Spleen (tissue), 11 donors: ENCODE results near the gene PDGFD. TPM values are rescaled to one million over a fixed set of nuclear protein-coding genes. Genes with fewer than 3 reads are reported as not detected.

Experiments used
- DNase-seq: peaks from one replicate; pipeline ENCODE4 v3.0.0-alpha.2; 2020
- H3K27ac ChIP-seq, 8 donors: fragments of 200-600 bp; sonication (generic) in 7 of 8; 1 replicate in 4 of 8; 2 replicates in 4 of 8; pipeline versions ENCODE4 v1.5.0 to v1.8.0; 2016 to 2021; ENCODE audit warnings: inconsistent platforms in 4 of 8, mild to moderate bottlenecking in 4 of 8, moderate library complexity in 1 of 8
- H3K27me3 ChIP-seq, 7 donors: fragments of 200-600 bp; sonication (generic) in 6 of 7; replicated peaks in 1 of 7; 1 replicate in 4 of 7; 2 replicates in 3 of 7; pipeline versions ENCODE4 v1.5.0 to v1.8.0; 2016 to 2021; ENCODE audit warnings: inconsistent platforms in 3 of 7, mild to moderate bottlenecking in 1 of 7
- H3K36me3 ChIP-seq, 6 donors: fragments of 200-600 bp; sonication (generic) in 5 of 6; 1 replicate in 4 of 6; 2 replicates in 2 of 6; pipeline versions ENCODE4 v1.5.0 to v1.8.0; 2016 to 2021; ENCODE audit warnings: inconsistent platforms in 2 of 6
- H3K4me1 ChIP-seq, 6 donors: fragments of 200-600 bp; sonication (generic) in 5 of 6; 1 replicate in 3 of 6; 2 replicates in 3 of 6; pipeline versions ENCODE4 v1.5.0 to v1.8.0; 2016 to 2021; ENCODE audit warnings: inconsistent platforms in 3 of 6
- H3K4me3 ChIP-seq, 8 donors: fragments of 200-600 bp; sonication (generic) in 7 of 8; 1 replicate in 4 of 8; 2 replicates in 4 of 8; pipeline versions ENCODE4 v1.5.0 to v1.8.0; 2016 to 2021; ENCODE audit warnings: inconsistent platforms in 4 of 8, mild to moderate bottlenecking in 4 of 8, moderate library complexity in 2 of 8
- H3K9me3 ChIP-seq, 8 donors: fragments of 200-600 bp; sonication (generic) in 7 of 8; 1 replicate in 4 of 8; 2 replicates in 4 of 8; pipeline versions ENCODE4 v1.5.0 to v1.8.0; 2016 to 2021; ENCODE audit warnings: inconsistent platforms in 4 of 8
- CTCF ChIP-seq, 11 experiments: fragments of 200-600 bp in 7 of 11; fragments of 450-650 bp in 4 of 11; sonication (generic) in 4 of 11; IDR thresholded peaks in 8 of 11; conservative IDR thresholded peaks in 3 of 11; 1 replicate in 7 of 11; 2 replicates in 4 of 11; pipeline versions ENCODE4 v1.4.0 to v1.8.0; 2016 to 2021; ENCODE audit warnings: antibody characterized with exemption in 11 of 11, inconsistent platforms in 4 of 11, mild to moderate bottlenecking in 1 of 11
- POLR2A ChIP-seq, 3 donors: fragments of 450-650 bp; IDR thresholded peaks; one replicate each; pipeline ENCODE4 v1.5.1; 2017; ENCODE audit warnings: antibody characterized with exemption in 3 of 3, mild to moderate bottlenecking in 1 of 3
- POLR2AphosphoS5 ChIP-seq, 3 donors: sonication (generic); formaldehyde crosslinking; IDR thresholded peaks; one replicate each; pipeline ENCODE4 v1.5.1; 2017; ENCODE audit warnings: antibody characterized with exemption in 3 of 3
- WGBS, 5 donors: extraction: QIAGEN DNeasy Blood & Tissue Kit in 3 of 5; methylation state at CpG; one replicate each; pipeline versions ENCODE4 v1.1.5 to v1.1.7; 2013 to 2018; 5-methylcytosine and 5-hydroxymethylcytosine counted together
- intact Hi-C: fragments of 100-400 bp; cut with DNase I; formaldehyde crosslinking; loops from one replicate; pipeline ENCODE4 v1.15.0; 2023; ENCODE audit warnings: low total_unique reads
- polyA plus RNA-seq, 3 donors: library from polyadenylated mRNA; stranded (reverse); fragments of 200-250 nt; gene quantifications; one replicate each; pipeline ENCODE4 v1.2.1, GENCODE V29; 2013
- total RNA-seq, 7 donors: library from RNA; depleted of rRNA in 3 of 7; stranded (reverse); fragments of >200 nt in 3 of 7; fragmentation: NEBNext Ultra II Directional in 4 of 7; extraction: Animal tissue kit (Norgen Biotek cat#: 25700) in 4 of 7; gene quantifications; one replicate each; pipeline versions ENCODE4 v1.1.0 to v1.2.1, GENCODE V29; 2016 to 2021
- donor health status: healthy with polysubstance abuse.
- donor health status: DM: no; HTN: no; CAD: no; lungs with moderate emphysema.
- donor health status: DM: no; HTN: no; CAD: no.
- donor health status: Bipolar disorder and iron deficiency.
- donor health status: healthy.
- donor health status: DM: no; HTN: no; CAD: no.
- donor health status: DM: yes; HTN: yes; CAD: no.

The PDGFD gene
- total and polyA plus RNA-seq, 10 donors: 0.43 to 7.1 (median 3.4) TPM

- H3K9me3 ChIP-seq: no peaks in the 10 kb centered on the region
- no peak for DNase-seq
- H3K36me3 ChIP-seq: no peaks in the 10 kb centered on the region
- 85 to 94% (median 91%) methylated on average over 1 of the region's 1 CpG for WGBS, 5 donors
- H3K4me3 ChIP-seq: no peak overlapping the region
- intact Hi-C loops: no loop called here
- H3K27me3 ChIP-seq: no peaks in the 10 kb centered on the region
- no peak overlapping the region for H3K27ac ChIP-seq
- TF ChIP-seq CTCF (IDR thresholded peaks at IDR 0.05 in 8 of 11, conservative IDR thresholded peaks at IDR 0.05 in 3 of 11) (no peak), POLR2A (IDR thresholded peaks at IDR 0.05) (no peak), POLR2AphosphoS5 (IDR thresholded peaks at IDR 0.05) (no peak)
- no peaks in the 10 kb centered on the region for H3K4me1 ChIP-seq
Observed at GRCh38 chr11:104055596-104055995, 108.4 kb downstream of the PDGFD start.

GRCh38 chr11:104054911-104055529, 108.9 kb downstream of the PDGFD start:
- 84 to 92% (median 89%) methylated on average over 4 of the region's 4 CpGs for WGBS, 5 donors
- H3K27me3 ChIP-seq: no peaks in the 10 kb centered on the region
- DNase-seq: no peak
- no peak overlapping the region for H3K27ac ChIP-seq
- no peak overlapping the region for H3K4me3 ChIP-seq
- H3K4me1 ChIP-seq: no peaks in the 10 kb centered on the region
- H3K36me3 ChIP-seq: no peaks in the 10 kb centered on the region
- intact Hi-C loops: no loop called here
- TF ChIP-seq POLR2A (IDR thresholded peaks at IDR 0.05): no peak
- no peak for TF ChIP-seq POLR2AphosphoS5 (IDR thresholded peaks at IDR 0.05)
- no peak for TF ChIP-seq CTCF (IDR thresholded peaks at IDR 0.05 in 8 of 11, conservative IDR thresholded peaks at IDR 0.05 in 3 of 11)
- no peaks in the 10 kb centered on the region for H3K9me3 ChIP-seq

- DNase-seq: no peak
- no peaks in the 10 kb centered on the region for H3K27me3 ChIP-seq
- intact Hi-C loops: no loop called here
- H3K4me3 ChIP-seq: no peak overlapping the region
- H3K4me1 ChIP-seq: no peaks in the 10 kb centered on the region
- H3K9me3 ChIP-seq: no peaks in the 10 kb centered on the region
- no peak overlapping the region for H3K27ac ChIP-seq
- H3K36me3 ChIP-seq: no peaks in the 10 kb centered on the region
- TF ChIP-seq CTCF (IDR thresholded peaks at IDR 0.05 in 8 of 11, conservative IDR thresholded peaks at IDR 0.05 in 3 of 11) (no peak), POLR2AphosphoS5 (IDR thresholded peaks at IDR 0.05) (no peak), POLR2A (IDR thresholded peaks at IDR 0.05) (no peak)
- 62 to 80% (median 71%) methylated on average over 5 of the region's 5 CpGs for WGBS, 5 donors
Observed at GRCh38 chr11:104053743-104054478, 110.0 kb downstream of the PDGFD start.

- intact Hi-C loops: no loop called here
- WGBS, 5 donors: 56 to 87% (median 68%) methylated on average over 4 of the region's 4 CpGs
- no peaks in the 10 kb centered on the region for H3K4me1 ChIP-seq
- no peak for DNase-seq
- H3K36me3 ChIP-seq: no peaks in the 10 kb centered on the region
- TF ChIP-seq POLR2A (IDR thresholded peaks at IDR 0.05) (no peak), CTCF (IDR thresholded peaks at IDR 0.05 in 8 of 11, conservative IDR thresholded peaks at IDR 0.05 in 3 of 11) (no peak), POLR2AphosphoS5 (IDR thresholded peaks at IDR 0.05) (no peak)
- no peak overlapping the region for H3K4me3 ChIP-seq
- no peak overlapping the region for H3K27ac ChIP-seq
- no peaks in the 10 kb centered on the region for H3K27me3 ChIP-seq
- no peaks in the 10 kb centered on the region for H3K9me3 ChIP-seq
Observed at GRCh38 chr11:104051778-104052177, 112.2 kb downstream of the PDGFD start.
